Body of pancreas (tissue), 4 donors: Measurements from ENCODE around the gene RFFL.

Source experiments
- POLR2A ChIP-seq, 3 donors: fragments of 450-650 bp; IDR thresholded peaks; one replicate each; pipeline ENCODE4 v1.6.1; 2016; ENCODE audit warnings: antibody characterized with exemption in 3 of 3, mild to moderate bottlenecking in 2 of 3
- TF ChIP-seq, protein P1 (sequence below), 7 experiments: fragments of 450-650 bp in 4 of 7; fragments of 200-600 bp in 3 of 7; sonication (generic) in 3 of 7; IDR thresholded peaks; one replicate each; pipeline ENCODE4 v1.5.1; 2016 to 2019; ENCODE audit warnings: antibody characterized with exemption in 7 of 7

- TF ChIP-seq, protein P1, sequence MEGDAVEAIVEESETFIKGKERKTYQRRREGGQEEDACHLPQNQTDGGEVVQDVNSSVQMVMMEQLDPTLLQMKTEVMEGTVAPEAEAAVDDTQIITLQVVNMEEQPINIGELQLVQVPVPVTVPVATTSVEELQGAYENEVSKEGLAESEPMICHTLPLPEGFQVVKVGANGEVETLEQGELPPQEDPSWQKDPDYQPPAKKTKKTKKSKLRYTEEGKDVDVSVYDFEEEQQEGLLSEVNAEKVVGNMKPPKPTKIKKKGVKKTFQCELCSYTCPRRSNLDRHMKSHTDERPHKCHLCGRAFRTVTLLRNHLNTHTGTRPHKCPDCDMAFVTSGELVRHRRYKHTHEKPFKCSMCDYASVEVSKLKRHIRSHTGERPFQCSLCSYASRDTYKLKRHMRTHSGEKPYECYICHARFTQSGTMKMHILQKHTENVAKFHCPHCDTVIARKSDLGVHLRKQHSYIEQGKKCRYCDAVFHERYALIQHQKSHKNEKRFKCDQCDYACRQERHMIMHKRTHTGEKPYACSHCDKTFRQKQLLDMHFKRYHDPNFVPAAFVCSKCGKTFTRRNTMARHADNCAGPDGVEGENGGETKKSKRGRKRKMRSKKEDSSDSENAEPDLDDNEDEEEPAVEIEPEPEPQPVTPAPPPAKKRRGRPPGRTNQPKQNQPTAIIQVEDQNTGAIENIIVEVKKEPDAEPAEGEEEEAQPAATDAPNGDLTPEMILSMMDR (IDR thresholded peaks at IDR 0.05), result no peak
- TF ChIP-seq POLR2A (IDR thresholded peaks at IDR 0.05), result no peak
Measured at GRCh38 chr17:35016369-35016768, 47.1 kb downstream of the RFFL start.
